ENCODE measurements around the gene ZNF827. TPM values are rescaled to one million over a fixed set of nuclear protein-coding genes. Genes with fewer than 3 reads are reported as not detected.

The ZNF827 gene
- total RNA-seq, 1 experiment from 2014 or later = 9.8 TPM

DNA sequence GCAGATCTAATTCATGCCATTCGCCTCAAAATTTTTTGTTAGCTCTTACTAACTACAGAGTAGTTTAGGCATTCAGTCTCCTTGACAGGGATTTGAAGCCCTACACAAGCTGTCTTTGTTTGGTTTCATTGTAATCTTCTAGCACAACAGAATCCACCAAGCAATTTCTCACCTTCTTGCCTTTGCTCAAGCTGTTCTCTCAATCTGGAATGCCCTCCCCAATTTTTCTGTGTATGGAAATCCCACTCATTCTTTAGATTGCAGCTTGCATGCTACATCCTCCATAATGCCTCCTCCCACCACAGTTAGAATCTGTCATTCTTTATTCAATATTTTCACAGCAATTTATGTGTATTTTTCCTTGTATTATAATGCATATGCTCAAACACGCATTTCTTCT lies 195.0 kb downstream of the ZNF827 start:
- H3K27ac ChIP-seq (ENCODE audit: low read length) = no peak overlapping the region
- no peaks in the 10 kb centered on the region for H3K9me2 ChIP-seq (replicated peaks; ENCODE audit: low read length)
- no peak overlapping the region for H3K9ac ChIP-seq (ENCODE audit: low read length)
- ATAC-seq (no peak), DNase-seq (no peak)
- H2AFZ ChIP-seq (ENCODE audit: low read length) = no peak overlapping the region
- no peaks in the 10 kb centered on the region for H3K9me3 ChIP-seq (ENCODE audit: low read length)
- H3K79me2 ChIP-seq (ENCODE audit: low read length) = no peaks in the 10 kb centered on the region
- H3F3A ChIP-seq (ENCODE audit: low read length, unreplicated experiment) = no peaks in the 10 kb centered on the region
- BruUV-seq (replicated peaks) = no TSS peak
- TF ChIP-seq, protein P1, sequence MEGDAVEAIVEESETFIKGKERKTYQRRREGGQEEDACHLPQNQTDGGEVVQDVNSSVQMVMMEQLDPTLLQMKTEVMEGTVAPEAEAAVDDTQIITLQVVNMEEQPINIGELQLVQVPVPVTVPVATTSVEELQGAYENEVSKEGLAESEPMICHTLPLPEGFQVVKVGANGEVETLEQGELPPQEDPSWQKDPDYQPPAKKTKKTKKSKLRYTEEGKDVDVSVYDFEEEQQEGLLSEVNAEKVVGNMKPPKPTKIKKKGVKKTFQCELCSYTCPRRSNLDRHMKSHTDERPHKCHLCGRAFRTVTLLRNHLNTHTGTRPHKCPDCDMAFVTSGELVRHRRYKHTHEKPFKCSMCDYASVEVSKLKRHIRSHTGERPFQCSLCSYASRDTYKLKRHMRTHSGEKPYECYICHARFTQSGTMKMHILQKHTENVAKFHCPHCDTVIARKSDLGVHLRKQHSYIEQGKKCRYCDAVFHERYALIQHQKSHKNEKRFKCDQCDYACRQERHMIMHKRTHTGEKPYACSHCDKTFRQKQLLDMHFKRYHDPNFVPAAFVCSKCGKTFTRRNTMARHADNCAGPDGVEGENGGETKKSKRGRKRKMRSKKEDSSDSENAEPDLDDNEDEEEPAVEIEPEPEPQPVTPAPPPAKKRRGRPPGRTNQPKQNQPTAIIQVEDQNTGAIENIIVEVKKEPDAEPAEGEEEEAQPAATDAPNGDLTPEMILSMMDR (conservative IDR thresholded peaks at IDR 0.05; ENCODE audit: low read depth, low read length) = no peak
- TF ChIP-seq EZH2phosphoT487 (IDR thresholded peaks at IDR 0.05; ENCODE audit: borderline replicate concordance, low read length) = no peak
- no peak for TF ChIP-seq EZH2 (IDR thresholded peaks at IDR 0.05; ENCODE audit: low read length, unreplicated experiment)
- POLR2A ChIA-PET (ENCODE audit: unreplicated experiment) = no interaction called here
- H3K36me3 ChIP-seq (ENCODE audit: low read depth, low read length) = no peaks in the 10 kb centered on the region
- H3K27me3 ChIP-seq (ENCODE audit: low read length) = no peaks in the 10 kb centered on the region
- no peak overlapping the region for H3K4me3 ChIP-seq (ENCODE audit: low read length)
- intact Hi-C loops (cut with micrococcal nuclease) = no loop called here
- CTCF ChIA-PET = no interaction called here
- H4K20me1 ChIP-seq (ENCODE audit: low read length) = no peaks in the 10 kb centered on the region
- no peaks in the 10 kb centered on the region for H3K4me1 ChIP-seq (ENCODE audit: insufficient read depth, low read length)
- no peak overlapping the region for H3K4me2 ChIP-seq (ENCODE audit: low read length)

DNA sequence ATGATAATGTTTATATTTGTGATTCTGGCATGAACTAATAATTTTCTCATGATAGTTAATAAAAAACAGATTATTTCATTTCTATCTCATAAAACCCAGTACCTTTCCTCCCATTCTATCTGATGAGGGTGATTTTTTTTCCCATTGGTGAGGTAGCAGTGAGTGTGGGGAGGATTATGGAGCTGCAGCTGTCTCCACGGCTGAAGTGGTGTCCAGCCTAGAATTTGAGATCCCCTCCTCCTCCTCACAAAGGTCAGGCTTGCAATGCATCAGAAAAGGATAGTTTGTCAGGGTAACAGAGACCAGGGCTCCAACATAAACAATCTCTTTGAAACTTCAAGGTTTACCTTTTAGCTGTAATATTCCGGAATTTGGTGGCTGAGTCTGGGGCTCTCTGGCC lies 197.8 kb downstream of the ZNF827 start:
- intact Hi-C loops (cut with micrococcal nuclease) = no loop called here
- Histone ChIP-seq H2AFZ (ENCODE audit: low read length) (no peak overlapping the region), H3K79me2 (ENCODE audit: low read length) (no peaks in the 10 kb centered on the region), H3K9ac (ENCODE audit: low read length) (no peak overlapping the region), H3F3A (ENCODE audit: low read length, unreplicated experiment) (peaks cover under 1% of the 10 kb centered on the region), H3K27ac (ENCODE audit: low read length) (no peak overlapping the region), H3K36me3 (ENCODE audit: low read depth, low read length) (no peaks in the 10 kb centered on the region), H4K20me1 (ENCODE audit: low read length) (no peaks in the 10 kb centered on the region), H3K27me3 (ENCODE audit: low read length) (no peaks in the 10 kb centered on the region), H3K4me1 (ENCODE audit: insufficient read depth, low read length) (peaks cover 14% of the 10 kb centered on the region), H3K4me3 (ENCODE audit: low read length) (no peak overlapping the region), H3K9me3 (ENCODE audit: low read length) (no peaks in the 10 kb centered on the region), H3K9me2 (replicated peaks; ENCODE audit: low read length) (no peaks in the 10 kb centered on the region), H3K4me2 (ENCODE audit: low read length) (no peak overlapping the region)
- DNase-seq = no peak
- ChIA-PET POLR2A (ENCODE audit: unreplicated experiment) (no interaction called here), CTCF (no interaction called here)
- ATAC-seq = no peak
- no TSS peak for BruUV-seq (replicated peaks)
- no peak for TF ChIP-seq EZH2 (IDR thresholded peaks at IDR 0.05; ENCODE audit: low read length, unreplicated experiment)

DNA sequence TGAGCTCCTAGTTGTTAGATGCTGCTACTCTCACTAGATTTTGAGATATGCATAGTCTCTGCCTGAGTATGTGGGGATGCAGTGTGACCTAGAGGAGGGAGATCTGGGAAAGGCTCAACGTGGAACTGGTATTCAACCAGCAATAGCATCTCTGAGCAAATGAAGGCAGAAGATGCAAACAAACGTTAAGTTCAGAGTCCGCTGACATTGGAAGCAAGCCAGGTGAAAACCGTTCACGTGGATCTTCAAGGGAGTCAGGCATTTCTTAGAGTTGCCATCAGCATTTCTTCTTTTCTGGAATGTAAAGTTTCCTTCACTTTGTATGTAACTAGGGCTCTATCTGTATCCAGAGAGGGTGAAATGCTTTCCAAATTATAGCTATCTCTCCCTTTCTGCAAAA lies 198.8 kb downstream of the ZNF827 start:
- POLR2A ChIA-PET (ENCODE audit: unreplicated experiment) = no interaction called here
- no TSS peak for BruUV-seq (replicated peaks)
- H3K4me1 ChIP-seq (ENCODE audit: insufficient read depth, low read length) = peaks cover 23% of the 10 kb centered on the region
- no peak overlapping the region for H2AFZ ChIP-seq (ENCODE audit: low read length)
- ATAC-seq (no peak), DNase-seq (no peak)
- peaks cover 9% of the 10 kb centered on the region for H3F3A ChIP-seq (ENCODE audit: low read length, unreplicated experiment)
- no peaks in the 10 kb centered on the region for H3K9me2 ChIP-seq (replicated peaks; ENCODE audit: low read length)
- no peak overlapping the region for H3K4me3 ChIP-seq (ENCODE audit: low read length)
- CTCF ChIA-PET = no interaction called here
- H4K20me1 ChIP-seq (ENCODE audit: low read length) = no peaks in the 10 kb centered on the region
- intact Hi-C loops (cut with micrococcal nuclease) = loop anchor here (10.0 kb wide), 2 partner anchors 105 to 555 kb away; partner anchors contain the start of gene OTUD4
- no peaks in the 10 kb centered on the region for H3K27me3 ChIP-seq (ENCODE audit: low read length)
- H3K79me2 ChIP-seq (ENCODE audit: low read length) = no peaks in the 10 kb centered on the region
- TF ChIP-seq EZH2 (IDR thresholded peaks at IDR 0.05; ENCODE audit: low read length, unreplicated experiment) (no peak), EZH2phosphoT487 (IDR thresholded peaks at IDR 0.05; ENCODE audit: borderline replicate concordance, low read length) (no peak)
- TF ChIP-seq, protein P1 (conservative IDR thresholded peaks at IDR 0.05; ENCODE audit: low read depth, low read length) = no peak
- no peaks in the 10 kb centered on the region for H3K36me3 ChIP-seq (ENCODE audit: low read depth, low read length)
- no peak overlapping the region for H3K27ac ChIP-seq (ENCODE audit: low read length)
- H3K9me3 ChIP-seq (ENCODE audit: low read length) = no peaks in the 10 kb centered on the region
- H3K4me2 ChIP-seq (ENCODE audit: low read length) = no peak overlapping the region
- H3K9ac ChIP-seq (ENCODE audit: low read length) = no peak overlapping the region

Measured in PC-3 (cell line).